HCT116 (cell line): ENCODE measurements around the gene WAC.

Experiments used
- POLR2A ChIP-seq: IDR thresholded peaks from 2 replicates; pipeline ENCODE4 v1.7.0; 2011; ENCODE audit warnings: borderline replicate concordance; ENCODE audit not compliant: insufficient read depth, insufficient read length; ENCODE audit errors: extremely low read depth
- ZFX ChIP-seq: fragments of 450-650 bp; IDR thresholded peaks from 2 replicates; pipeline ENCODE4 v1.6.1; 2017

GRCh38 chr10:28578454-28578853, 45.5 kb downstream of the WAC start:
- no peak for TF ChIP-seq ZFX
- TF ChIP-seq POLR2A: no peak
